KMS-11 (cell line): ENCODE results near the gene TMEM47.

Source experiments
- H2AFZ ChIP-seq: fragments of 200-600 bp; sonication (generic); 2 replicates; pipeline ENCODE4 v1.6.1; 2016; ENCODE audit warnings: antibody characterized with exemption, mixed run types, low read depth
- H3K27ac ChIP-seq: fragments of 200-600 bp; sonication (generic); 2 replicates; pipeline ENCODE4 v1.6.1; 2016; ENCODE audit warnings: mild to moderate bottlenecking, mixed run types
- H3K27me3 ChIP-seq: fragments of 200-600 bp; sonication (generic); 2 replicates; pipeline ENCODE4 v1.6.1; 2017; ENCODE audit warnings: mild to moderate bottlenecking, low read depth, mixed run types, moderate library complexity; ENCODE audit not compliant: insufficient read depth
- H3K36me3 ChIP-seq: fragments of 200-600 bp; sonication (generic); 2 replicates; pipeline ENCODE4 v1.6.1; 2017; ENCODE audit warnings: mild to moderate bottlenecking, mixed run types; ENCODE audit not compliant: insufficient read depth
- H3K4me1 ChIP-seq: fragments of 200-600 bp; sonication (generic); 2 replicates; pipeline ENCODE4 v1.6.1; 2016; ENCODE audit warnings: mild to moderate bottlenecking, low read depth, mixed run types; ENCODE audit not compliant: poor library complexity, severe bottlenecking
- H3K4me2 ChIP-seq: fragments of 200-600 bp; sonication (generic); 2 replicates; pipeline ENCODE4 v1.7.0; 2016; ENCODE audit warnings: mild to moderate bottlenecking, mixed run types
- H3K4me3 ChIP-seq: fragments of 200-600 bp; sonication (generic); IDR thresholded peaks from 2 replicates; pipeline ENCODE4 v1.6.1; 2017; ENCODE audit warnings: low read depth, low read length, mixed read lengths; ENCODE audit not compliant: insufficient read depth
- H3K79me2 ChIP-seq: fragments of 200-600 bp; sonication (generic); 2 replicates; pipeline ENCODE4 v1.6.1; 2016; ENCODE audit warnings: low read depth, mixed run types; ENCODE audit not compliant: insufficient read depth
- H3K9ac ChIP-seq: fragments of 200-600 bp; sonication (generic); 2 replicates; pipeline ENCODE4 v1.6.1; 2016; ENCODE audit warnings: mild to moderate bottlenecking, mixed run types
- H4K20me1 ChIP-seq: fragments of 200-600 bp; sonication (generic); 2 replicates; pipeline ENCODE4 v1.6.1; 2016; ENCODE audit warnings: mild to moderate bottlenecking, mixed run types; ENCODE audit not compliant: insufficient read depth
- CTCF ChIP-seq: fragments of 200-600 bp; sonication (generic); conservative IDR thresholded peaks from 2 replicates; pipeline ENCODE4 v1.6.1; 2017; ENCODE audit warnings: low read depth, mild to moderate bottlenecking, antibody characterized with exemption, low read length, moderate library complexity, mixed read lengths

The TMEM47 gene

GRCh38 chrX:34585561-34585960 is 71.5 kb downstream of the TMEM47 start:
- Histone ChIP-seq H3K9ac (no peak overlapping the region), H3K4me1 (no peaks in the 10 kb centered on the region), H3K4me2 (no peak overlapping the region), H3K27me3 (no peaks in the 10 kb centered on the region), H3K27ac (no peak overlapping the region), H3K4me3 (no peak overlapping the region), H4K20me1 (no peaks in the 10 kb centered on the region), H3K79me2 (no peaks in the 10 kb centered on the region), H3K36me3 (no peaks in the 10 kb centered on the region), H2AFZ (no peak overlapping the region)
- TF ChIP-seq CTCF = no peak

- H3K9ac ChIP-seq = no peak overlapping the region
These were observed 72.3 kb downstream of the TMEM47 start for GRCh38 chrX:34584781-34585180.

GRCh38 chrX:34580069-34580468 is 77.0 kb downstream of the TMEM47 start:
- Histone ChIP-seq H3K27me3 (no peaks in the 10 kb centered on the region), H3K79me2 (no peaks in the 10 kb centered on the region), H2AFZ (no peak overlapping the region), H4K20me1 (no peaks in the 10 kb centered on the region), H3K4me1 (no peaks in the 10 kb centered on the region), H3K27ac (no peak overlapping the region), H3K4me3 (no peak overlapping the region), H3K9ac (no peak overlapping the region), H3K36me3 (no peaks in the 10 kb centered on the region), H3K4me2 (no peak overlapping the region)
- TF ChIP-seq CTCF = no peak

More at GRCh38 chrX:34584781-34585180, 72.3 kb downstream of the TMEM47 start:
- no peaks in the 10 kb centered on the region for H3K27me3 ChIP-seq
- TF ChIP-seq CTCF = no peak
- no peak overlapping the region for H3K27ac ChIP-seq
- H3K79me2 ChIP-seq = no peaks in the 10 kb centered on the region
- no peak overlapping the region for H2AFZ ChIP-seq
- no peak overlapping the region for H3K4me3 ChIP-seq
- H3K4me2 ChIP-seq = no peak overlapping the region
- H3K36me3 ChIP-seq = no peaks in the 10 kb centered on the region
- H3K4me1 ChIP-seq = no peaks in the 10 kb centered on the region
- no peaks in the 10 kb centered on the region for H4K20me1 ChIP-seq

- no peak overlapping the region for H2AFZ ChIP-seq
- H3K4me2 ChIP-seq = no peak overlapping the region
- no peaks in the 10 kb centered on the region for H3K36me3 ChIP-seq
- no peak overlapping the region for H3K4me3 ChIP-seq
- H3K4me1 ChIP-seq = no peaks in the 10 kb centered on the region
- H3K9ac ChIP-seq = no peak overlapping the region
- no peaks in the 10 kb centered on the region for H3K27me3 ChIP-seq
- no peaks in the 10 kb centered on the region for H3K79me2 ChIP-seq
- 0 out of 2 replicates have a peak, but pooled peaks have one; percentile 13 for TF ChIP-seq CTCF
- H4K20me1 ChIP-seq = no peaks in the 10 kb centered on the region
- no peak overlapping the region for H3K27ac ChIP-seq
These were observed 78.8 kb downstream of the TMEM47 start for GRCh38 chrX:34578237-34578636.
